K562 (cell line): ENCODE results near the gene TMEM53.

Experiments used
- EP300 ChIP-seq: IDR thresholded peaks from 2 replicates; pipeline ENCODE4 v1.6.1; 2012; ENCODE audit warnings: low read length, improper control_type of control experiment
- NR3C1 ChIP-seq: sonication (generic); formaldehyde crosslinking; IDR thresholded peaks from 2 replicates; pipeline ENCODE4 v1.8.1; 2022; ENCODE audit warnings: missing genetic modification reagents
- ZNF431 ChIP-seq: sonication (generic); formaldehyde crosslinking; IDR thresholded peaks from 2 replicates; pipeline ENCODE4 v1.8.0; 2022; ENCODE audit warnings: mild to moderate bottlenecking, missing genetic modification reagents

GRCh38 chr1:44641126-44642102 is 32.9 kb downstream of the TMEM53 start:
- no peak for TF ChIP-seq ZNF431 (CRISPR knock-in tag)
- no peak for TF ChIP-seq NR3C1 (CRISPR knock-in tag)
- TF ChIP-seq EP300 = no peak
